ENCODE data around the gene DENND4A. TPM values are rescaled to one million over a fixed set of nuclear protein-coding genes. Genes with fewer than 3 reads are reported as not detected.
"Not testable (repeated sequence)": the region's sequence is repeated elsewhere in the genome, so short reads cannot be mapped to it uniquely, and the experiment has no call there.

The DENND4A gene
- total RNA-seq, 1 donor from 2014 or later: 23.7 TPM

- Mint-ChIP-seq H3K36me3 (ENCODE audit: unreplicated experiment) (no peaks in the 10 kb centered on the region), H3K9me3 (ENCODE audit: unreplicated experiment) (peaks cover 1% of the 10 kb centered on the region), H3K27me3 (ENCODE audit: unreplicated experiment) (peaks cover 6% of the 10 kb centered on the region), H3K4me3 (ENCODE audit: unreplicated experiment) (no peak overlapping the region), H3K4me1 (ENCODE audit: low read depth, unreplicated experiment) (peaks cover 11% of the 10 kb centered on the region), H3K27ac (ENCODE audit: unreplicated experiment) (no peak overlapping the region)
- TF ChIP-seq CTCF (IDR thresholded peaks at IDR 0.05; ENCODE audit: partially characterized antibody, unreplicated experiment): no peak
- no peak for DNase-seq
Measured at GRCh38 chr15:65789105-65789504, 3.0 kb downstream of the DENND4A start.

GRCh38 chr15:65787260-65787659, 4.8 kb downstream of the DENND4A start:
- peaks cover 3% of the 10 kb centered on the region for H3K27me3 Mint-ChIP-seq (ENCODE audit: unreplicated experiment)
- H3K27ac Mint-ChIP-seq (ENCODE audit: unreplicated experiment): no peak overlapping the region
- H3K4me3 Mint-ChIP-seq (ENCODE audit: unreplicated experiment): no peak overlapping the region
- TF ChIP-seq CTCF (IDR thresholded peaks at IDR 0.05; ENCODE audit: partially characterized antibody, unreplicated experiment): no peak
- no peaks in the 10 kb centered on the region for H3K9me3 Mint-ChIP-seq (ENCODE audit: unreplicated experiment)
- H3K4me1 Mint-ChIP-seq (ENCODE audit: low read depth, unreplicated experiment): peaks cover 8% of the 10 kb centered on the region
- no peak for DNase-seq
- H3K36me3 Mint-ChIP-seq (ENCODE audit: unreplicated experiment): no peaks in the 10 kb centered on the region

GRCh38 chr15:65785151-65785550, 6.9 kb downstream of the DENND4A start:
- peaks cover 2% of the 10 kb centered on the region for H3K27me3 Mint-ChIP-seq (ENCODE audit: unreplicated experiment)
- peaks cover 2% of the 10 kb centered on the region for H3K4me1 Mint-ChIP-seq (ENCODE audit: low read depth, unreplicated experiment)
- no peak for TF ChIP-seq CTCF (IDR thresholded peaks at IDR 0.05; ENCODE audit: partially characterized antibody, unreplicated experiment)
- H3K9me3 Mint-ChIP-seq (ENCODE audit: unreplicated experiment): no peaks in the 10 kb centered on the region
- no peaks in the 10 kb centered on the region for H3K36me3 Mint-ChIP-seq (ENCODE audit: unreplicated experiment)
- no peak overlapping the region for H3K27ac Mint-ChIP-seq (ENCODE audit: unreplicated experiment)
- no peak overlapping the region for H3K4me3 Mint-ChIP-seq (ENCODE audit: unreplicated experiment)
- no peak for DNase-seq

GRCh38 chr15:65783872-65784271, 8.2 kb downstream of the DENND4A start:
- H3K4me3 Mint-ChIP-seq (ENCODE audit: unreplicated experiment): no peak overlapping the region

GRCh38 chr15:65782096-65782495, 10.0 kb downstream of the DENND4A start:
- no peaks in the 10 kb centered on the region for H3K36me3 Mint-ChIP-seq (ENCODE audit: unreplicated experiment)
- no peak overlapping the region for H3K4me3 Mint-ChIP-seq (ENCODE audit: unreplicated experiment)
- H3K27me3 Mint-ChIP-seq (ENCODE audit: unreplicated experiment): no peaks in the 10 kb centered on the region
- no peaks in the 10 kb centered on the region for H3K4me1 Mint-ChIP-seq (ENCODE audit: low read depth, unreplicated experiment)
- TF ChIP-seq CTCF (IDR thresholded peaks at IDR 0.05; ENCODE audit: partially characterized antibody, unreplicated experiment): no peak
- H3K27ac Mint-ChIP-seq (ENCODE audit: unreplicated experiment): no peak overlapping the region
- H3K9me3 Mint-ChIP-seq (ENCODE audit: unreplicated experiment): no peaks in the 10 kb centered on the region
- DNase-seq: no peak

More at GRCh38 chr15:65783872-65784271, 8.2 kb downstream of the DENND4A start:
- Mint-ChIP-seq H3K36me3 (ENCODE audit: unreplicated experiment) (no peaks in the 10 kb centered on the region), H3K9me3 (ENCODE audit: unreplicated experiment) (no peaks in the 10 kb centered on the region), H3K27ac (ENCODE audit: unreplicated experiment) (no peak overlapping the region), H3K27me3 (ENCODE audit: unreplicated experiment) (no peaks in the 10 kb centered on the region), H3K4me1 (ENCODE audit: low read depth, unreplicated experiment) (no peaks in the 10 kb centered on the region)
- no peak for DNase-seq
- no peak for TF ChIP-seq CTCF (IDR thresholded peaks at IDR 0.05; ENCODE audit: partially characterized antibody, unreplicated experiment)

GRCh38 chr15:65778701-65779100, 13.4 kb downstream of the DENND4A start:
- H3K4me3 Mint-ChIP-seq (ENCODE audit: unreplicated experiment); H3K36me3 Mint-ChIP-seq (ENCODE audit: unreplicated experiment); H3K27me3 Mint-ChIP-seq (ENCODE audit: unreplicated experiment); H3K27ac Mint-ChIP-seq (ENCODE audit: unreplicated experiment); H3K9me3 Mint-ChIP-seq (ENCODE audit: unreplicated experiment); H3K4me1 Mint-ChIP-seq (ENCODE audit: low read depth, unreplicated experiment); DNase-seq: not testable (repeated sequence)
